Hepatocyte (in vitro differentiated cells): Measurements from ENCODE around the gene LMOD1. TPM values are rescaled to one million over a fixed set of nuclear protein-coding genes. Genes with fewer than 3 reads are reported as not detected.

Source experiments
- DNase-seq: peaks from one replicate; pipeline ENCODE4 v3.0.0-alpha.2; 2016; ENCODE audit warnings: low spot score
- H2AFZ ChIP-seq: fragments of 200-600 bp; sonication (generic); 2 replicates; pipeline ENCODE4 v1.6.0; 2016; ENCODE audit warnings: antibody characterized with exemption, mild to moderate bottlenecking
- H3K27ac ChIP-seq: fragments of 200-600 bp; sonication (generic); 2 replicates; pipeline ENCODE4 v1.5.1; 2016; ENCODE audit warnings: mild to moderate bottlenecking
- H3K27me3 ChIP-seq: fragments of 200-600 bp; sonication (generic); 2 replicates; pipeline ENCODE4 v1.6.1; 2016
- H3K36me3 ChIP-seq: fragments of 200-600 bp; sonication (generic); replicated peaks from 2 replicates; pipeline ENCODE4 v1.5.1; 2016; ENCODE audit warnings: low read depth; ENCODE audit not compliant: insufficient read depth
- H3K4me1 ChIP-seq: fragments of 200-600 bp; sonication (generic); 2 replicates; pipeline ENCODE4 v1.5.1; 2016; ENCODE audit warnings: mild to moderate bottlenecking, moderate library complexity; ENCODE audit not compliant: insufficient read depth
- H3K4me2 ChIP-seq: fragments of 200-600 bp; sonication (generic); 2 replicates; pipeline ENCODE4 v1.6.0; 2016
- H3K4me3 ChIP-seq: fragments of 200-600 bp; sonication (generic); 2 replicates; pipeline ENCODE4 v1.5.1; 2016; ENCODE audit warnings: mild to moderate bottlenecking
- H3K79me2 ChIP-seq: fragments of 200-600 bp; sonication (generic); 2 replicates; pipeline ENCODE4 v1.6.0; 2017; ENCODE audit warnings: mild to moderate bottlenecking
- H3K9me2 ChIP-seq: fragments of 200-600 bp; sonication (generic); replicated peaks from 2 replicates; pipeline ENCODE4 v1.6.0; 2017; ENCODE audit warnings: mild to moderate bottlenecking; ENCODE audit not compliant: insufficient read depth
- H3K9me3 ChIP-seq: fragments of 200-600 bp; sonication (generic); 2 replicates; pipeline ENCODE4 v1.5.1; 2016; ENCODE audit warnings: low read depth, mild to moderate bottlenecking
- H4K20me1 ChIP-seq: fragments of 200-600 bp; sonication (generic); 2 replicates; pipeline ENCODE4 v1.6.0; 2016; ENCODE audit warnings: mild to moderate bottlenecking; ENCODE audit not compliant: insufficient read depth, poor library complexity, severe bottlenecking
- CTCF ChIP-seq: fragments of 200-600 bp; sonication (generic); IDR thresholded peaks from 2 replicates; pipeline ENCODE4 v1.5.1; 2016; ENCODE audit warnings: antibody characterized with exemption, mild to moderate bottlenecking; ENCODE audit not compliant: poor library complexity
- EZH2 ChIP-seq: fragments of 200-600 bp; sonication (generic); IDR thresholded peaks from 2 replicates; pipeline ENCODE4 v1.6.1; 2016; ENCODE audit warnings: antibody characterized with exemption, mild to moderate bottlenecking, borderline replicate concordance
- EZH2phosphoT487 ChIP-seq: fragments of 200-600 bp; sonication (generic); IDR thresholded peaks from one replicate; pipeline ENCODE4 v1.6.1; 2018; ENCODE audit warnings: antibody characterized with exemption, mild to moderate bottlenecking, low read depth, moderate library complexity; ENCODE audit not compliant: unreplicated experiment, severe bottlenecking
- WGBS: methylation state at CpG from one replicate; pipeline ENCODE4 v1.1.6; 2016; ENCODE audit warnings: low lambda C conversion rate; ENCODE audit errors: missing lambda C conversion rate; 5-methylcytosine and 5-hydroxymethylcytosine counted together
- microRNA-seq: library from miRNA; unstranded; fragments of <30 nt; microRNA quantifications from one replicate; pipeline ENCODE4, GENCODE V29; 2017
- polyA plus RNA-seq: library from polyadenylated mRNA; unstranded; fragments of >200 nt; fragmentation: Nextera tagmentation; extraction: Ambion mirVana; gene quantifications from 2 replicates; pipeline ENCODE4 v1.2.1, GENCODE V29; 2016
- small RNA-seq: library from RNA; depleted of rRNA; stranded (forward); fragments of <200 nt; gene quantifications from one replicate; pipeline ENCODE3, GENCODE V24; 2014
- total RNA-seq: library from RNA; depleted of rRNA; stranded (reverse); fragments of >200 nt; gene quantifications from 2 replicates; pipeline ENCODE4 v1.2.3, GENCODE V29; 2014

LMOD1 gene
- total and polyA plus RNA-seq, 2 experiments from 2014 or later: 6.4 to 8.7 TPM

DNA sequence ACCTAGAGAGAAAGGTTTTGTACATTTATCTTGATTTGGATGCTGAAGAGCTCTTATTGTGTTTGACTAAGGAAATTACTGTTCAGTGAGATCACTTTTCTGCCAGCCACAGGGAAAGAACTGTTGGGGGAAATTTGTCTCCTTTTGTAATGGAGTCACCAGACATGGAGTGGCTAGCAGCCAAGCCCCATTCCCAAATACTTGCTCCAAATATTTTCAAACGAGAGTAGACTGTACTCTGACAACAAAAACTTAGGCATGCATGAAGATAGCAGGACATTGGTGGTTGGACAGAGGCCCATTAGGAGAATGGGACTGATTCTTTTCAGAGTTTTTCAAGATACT is 96.3 kb downstream of the LMOD1 start:
- no peak for DNase-seq
- Histone ChIP-seq H3K9me3 (no peaks in the 10 kb centered on the region), H3K4me2 (no peak overlapping the region), H3K9me2 (no peaks in the 10 kb centered on the region), H3K27ac (peak overlapping the region; percentile 12), H3K79me2 (peaks cover 29% of the 10 kb centered on the region), H4K20me1 (peaks cover 3% of the 10 kb centered on the region), H2AFZ (no peak overlapping the region), H3K4me1 (no peaks in the 10 kb centered on the region), H3K27me3 (no peaks in the 10 kb centered on the region), H3K4me3 (no peak overlapping the region), H3K36me3 (no peaks in the 10 kb centered on the region)
- TF ChIP-seq EZH2phosphoT487: no peak
- 48% methylated on average over 1 of the region's 1 CpG for WGBS

DNA sequence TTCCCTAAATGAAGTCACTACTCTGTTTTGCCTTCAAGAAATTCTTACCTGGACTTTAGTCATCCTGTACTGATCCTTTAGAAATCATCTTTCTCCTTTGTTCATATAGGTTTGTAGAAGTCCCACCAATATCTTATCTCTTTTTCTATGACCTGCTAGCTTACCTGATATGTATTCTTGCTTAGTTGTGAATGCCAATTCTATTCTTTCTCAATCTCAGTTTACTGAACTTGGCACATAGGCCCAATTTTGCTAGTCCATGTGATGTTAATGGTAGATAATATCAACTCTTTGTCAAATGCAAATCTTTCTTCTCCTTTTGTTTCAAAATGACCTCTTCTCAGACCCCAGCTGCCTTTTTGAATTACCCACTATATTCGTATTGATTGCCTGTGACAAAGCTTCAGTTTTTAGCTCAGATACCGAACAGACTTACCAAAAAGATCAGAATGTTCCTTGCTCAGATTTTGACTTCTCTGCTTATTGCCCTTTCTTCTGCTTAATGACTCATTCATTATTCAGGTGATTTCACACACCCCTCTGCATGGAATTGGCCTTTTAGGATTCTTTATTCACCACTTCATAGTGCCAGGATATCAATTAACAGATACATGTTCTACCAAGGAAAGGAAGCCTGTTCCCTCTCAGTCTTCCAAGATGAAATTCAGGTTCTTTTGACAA is 96.8 kb downstream of the LMOD1 start:
- H3K79me2 ChIP-seq: peaks cover 34% of the 10 kb centered on the region
- WGBS: 91% methylated on average over 2 of the region's 2 CpGs
- H3K9me3 ChIP-seq: no peaks in the 10 kb centered on the region
- no peaks in the 10 kb centered on the region for H3K9me2 ChIP-seq
- H3K4me3 ChIP-seq: no peak overlapping the region
- H3K36me3 ChIP-seq: no peaks in the 10 kb centered on the region
- H3K27me3 ChIP-seq: no peaks in the 10 kb centered on the region
- peaks cover 3% of the 10 kb centered on the region for H4K20me1 ChIP-seq
- DNase-seq: no peak
- peak overlapping the region; percentile 12 for H3K27ac ChIP-seq
- no peaks in the 10 kb centered on the region for H3K4me1 ChIP-seq
- no peak overlapping the region for H3K4me2 ChIP-seq
- H2AFZ ChIP-seq: no peak overlapping the region
- no peak for TF ChIP-seq CTCF
- no peak for TF ChIP-seq EZH2phosphoT487
- TF ChIP-seq EZH2: no peak

DNA sequence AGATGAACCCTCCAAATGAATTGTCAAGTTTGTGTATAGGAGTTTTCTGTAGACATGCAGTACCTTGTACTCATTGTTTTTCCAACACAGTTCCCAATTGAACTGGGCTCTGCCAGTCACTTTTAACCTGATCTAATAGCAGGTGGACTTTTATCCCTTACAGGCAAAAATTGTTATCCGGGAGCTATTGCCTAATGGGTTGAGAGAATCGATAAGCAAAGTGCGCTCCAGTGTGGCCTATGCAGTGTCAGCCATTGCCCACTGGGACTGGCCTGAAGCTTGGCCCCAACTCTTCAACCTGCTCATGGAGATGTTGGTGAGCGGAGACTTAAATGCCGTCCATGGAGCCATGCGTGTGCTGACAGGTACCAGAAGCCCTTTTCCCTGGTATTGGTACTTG is 98.1 kb downstream of the LMOD1 start:
- Histone ChIP-seq H3K27ac (peak overlapping the region; percentile 24), H3K4me3 (no peak overlapping the region), H3K9me3 (no peaks in the 10 kb centered on the region), H3K36me3 (no peaks in the 10 kb centered on the region), H2AFZ (no peak overlapping the region), H4K20me1 (peaks cover 3% of the 10 kb centered on the region), H3K4me1 (no peaks in the 10 kb centered on the region), H3K27me3 (no peaks in the 10 kb centered on the region), H3K9me2 (no peaks in the 10 kb centered on the region), H3K79me2 (peaks cover 45% of the 10 kb centered on the region), H3K4me2 (no peak overlapping the region)
- TF ChIP-seq CTCF (no peak), EZH2 (no peak), EZH2phosphoT487 (no peak)
- DNase-seq: no peak
- 95% methylated on average over 6 of the region's 6 CpGs for WGBS

DNA sequence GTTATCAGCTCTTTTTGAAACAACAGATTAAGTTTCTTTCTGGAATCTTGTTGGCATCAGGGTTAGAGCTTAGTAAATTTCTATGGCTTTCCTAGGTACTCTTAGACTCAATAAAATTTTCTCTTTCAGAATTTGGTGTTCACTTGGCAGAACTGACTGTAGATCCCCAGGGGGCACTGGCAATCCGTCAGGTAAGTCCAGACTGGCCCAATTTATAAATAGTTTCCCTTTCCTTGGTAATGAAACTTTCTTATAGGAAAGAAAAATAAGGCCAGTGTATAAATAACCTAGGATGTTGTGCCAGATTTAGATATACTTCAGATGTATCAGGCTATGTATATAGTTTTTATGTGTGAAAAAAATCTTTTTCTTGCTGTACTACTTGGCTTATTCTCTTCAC is 99.2 kb downstream of the LMOD1 start:
- peaks cover 3% of the 10 kb centered on the region for H4K20me1 ChIP-seq
- 79% methylated on average over 1 of the region's 1 CpG for WGBS

More for the DNA sequence above, 99.2 kb downstream of the LMOD1 start:
- no peak overlapping the region for H3K4me2 ChIP-seq
- peaks cover 56% of the 10 kb centered on the region for H3K79me2 ChIP-seq
- H3K9me2 ChIP-seq: no peaks in the 10 kb centered on the region
- TF ChIP-seq EZH2 (no peak), EZH2phosphoT487 (no peak), CTCF (no peak)
- H3K4me1 ChIP-seq: no peaks in the 10 kb centered on the region
- no peak for DNase-seq
- no peak overlapping the region for H3K27ac ChIP-seq
- H2AFZ ChIP-seq: no peak overlapping the region
- H3K27me3 ChIP-seq: no peaks in the 10 kb centered on the region
- no peaks in the 10 kb centered on the region for H3K36me3 ChIP-seq
- no peak overlapping the region for H3K4me3 ChIP-seq
- H3K9me3 ChIP-seq: no peaks in the 10 kb centered on the region

Small RNA genes within 50 kb of the gene (microRNA-seq; reads per million reads assigned to microRNA genes)
- not detected for gene MIR6739

Small RNA genes within 50 kb of the gene (small RNA-seq; reads per million reads assigned to genes)
- not detected for gene MIR6739
- not detected for gene RF00156

Other genes with a start within 250 kb of the LMOD1 start
- gene IPO9, start 117.4 kb downstream of the LMOD1 start, total RNA-seq: 25.8 and 29.4 TPM in 2 replicates
- gene IPO9, start 117.4 kb downstream of the LMOD1 start, polyA plus RNA-seq: 41.2 and 45.2 TPM in 2 replicates
- gene SHISA4, start 57.6 kb downstream of the LMOD1 start, total RNA-seq: 9.6 and 10.2 TPM in 2 replicates
- 24.0 and 31.2 TPM in 2 replicates for gene SHISA4, start 57.6 kb downstream of the LMOD1 start, polyA plus RNA-seq
- 54.5 and 65.0 TPM in 2 replicates for gene TIMM17A, start 9.0 kb upstream of the LMOD1 start, total RNA-seq
- gene TIMM17A, start 9.0 kb upstream of the LMOD1 start, polyA plus RNA-seq: 88.3 and 90.1 TPM in 2 replicates
- 57.6 and 57.9 TPM in 2 replicates for gene RNPEP, start 36.1 kb upstream of the LMOD1 start, total RNA-seq
- 74.2 and 81.5 TPM in 2 replicates for gene RNPEP, start 36.1 kb upstream of the LMOD1 start, polyA plus RNA-seq
- 336 and 367 TPM in 2 replicates for gene ELF3, start 64.0 kb upstream of the LMOD1 start, total RNA-seq
- 333 and 361 TPM in 2 replicates for gene ELF3, start 64.0 kb upstream of the LMOD1 start, polyA plus RNA-seq
- gene GPR37L1, start 176.4 kb upstream of the LMOD1 start, total RNA-seq: under 0.01 TPM in 1 of 2 replicates, not detected in the other
- gene GPR37L1, start 176.4 kb upstream of the LMOD1 start, polyA plus RNA-seq: 0.39 and 0.47 TPM in 2 replicates
- 28.9 and 32.7 TPM in 2 replicates for gene ARL8A, start 198.2 kb upstream of the LMOD1 start, total RNA-seq
- gene ARL8A, start 198.2 kb upstream of the LMOD1 start, polyA plus RNA-seq: 56.0 and 65.9 TPM in 2 replicates
- gene PTPN7, start 214.1 kb upstream of the LMOD1 start, total RNA-seq: not detected in 2 replicates
- 0.35 and 0.41 TPM in 2 replicates for gene PTPN7, start 214.1 kb upstream of the LMOD1 start, polyA plus RNA-seq
- gene LGR6, start 247.3 kb upstream of the LMOD1 start, total RNA-seq: 0.32 and 0.80 TPM in 2 replicates
- gene LGR6, start 247.3 kb upstream of the LMOD1 start, polyA plus RNA-seq: 1.1 and 1.5 TPM in 2 replicates